ENCODE results near the gene RRAGD. TPM values are rescaled to one million over a fixed set of nuclear protein-coding genes. Genes with fewer than 3 reads are reported as not detected.

Gene RRAGD
- total and polyA plus RNA-seq, 2 experiments from 2014 or later = not detected

DNA sequence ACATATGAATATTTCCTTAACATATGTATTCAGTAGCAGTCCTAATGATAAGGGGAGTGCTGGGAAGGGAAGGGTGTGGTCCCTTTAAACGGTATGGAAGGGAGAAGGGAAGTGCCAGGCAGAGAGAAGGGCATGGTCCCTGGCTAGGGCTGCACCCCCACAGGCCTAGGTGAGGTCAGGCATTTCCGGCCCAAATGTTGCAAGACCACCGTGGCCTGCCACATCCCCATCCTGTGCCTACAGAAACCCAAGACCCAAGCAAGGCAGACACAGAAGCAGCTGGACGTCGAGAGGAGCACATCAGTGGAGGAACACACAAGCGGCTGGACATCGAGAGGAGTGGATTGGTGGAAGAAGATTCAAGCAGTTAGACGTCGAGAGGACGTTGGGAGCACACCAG lies 5.9 kb downstream of the RRAGD start:
- no peak overlapping the region for H3K9ac ChIP-seq
- no peak overlapping the region for H3K27ac ChIP-seq
- no peaks in the 10 kb centered on the region for H3K36me3 ChIP-seq (ENCODE audit: low read depth)
- H3K9me2 ChIP-seq (ENCODE audit: insufficient read depth) = no peaks in the 10 kb centered on the region
- no peak overlapping the region for H2AFZ ChIP-seq
- H3K4me3 ChIP-seq = no peak overlapping the region
- in situ Hi-C loops (cut with MboI) = no loop called here
- WGBS, 2 experiments (ENCODE audit: low coverage in 1 of 2, low lambda C conversion rate in 2 of 2, missing lambda C conversion rate in 2 of 2) = 60% methylated on average over 10 of the region's 10 CpGs
- no peak for DNase-seq
- peaks cover 40% of the 10 kb centered on the region for H3K27me3 ChIP-seq (replicated peaks; ENCODE audit: insufficient read depth)
- no peaks in the 10 kb centered on the region for H4K20me1 ChIP-seq (ENCODE audit: insufficient read depth)
- H3F3A ChIP-seq (ENCODE audit: insufficient read depth) = no peaks in the 10 kb centered on the region
- no peak overlapping the region for H3K4me2 ChIP-seq (ENCODE audit: unreplicated experiment)
- no peaks in the 10 kb centered on the region for H3K79me2 ChIP-seq (ENCODE audit: insufficient read depth)
- TF ChIP-seq EZH2phosphoT487 (IDR thresholded peaks at IDR 0.05; ENCODE audit: insufficient read depth, low read depth) (no peak), EZH2 (IDR thresholded peaks at IDR 0.05; ENCODE audit: insufficient read depth, poor library complexity, severe bottlenecking) (no peak)
- H3K4me1 ChIP-seq (ENCODE audit: insufficient read depth) = no peaks in the 10 kb centered on the region
- no peaks in the 10 kb centered on the region for H3K9me3 ChIP-seq (ENCODE audit: low read depth)

DNA sequence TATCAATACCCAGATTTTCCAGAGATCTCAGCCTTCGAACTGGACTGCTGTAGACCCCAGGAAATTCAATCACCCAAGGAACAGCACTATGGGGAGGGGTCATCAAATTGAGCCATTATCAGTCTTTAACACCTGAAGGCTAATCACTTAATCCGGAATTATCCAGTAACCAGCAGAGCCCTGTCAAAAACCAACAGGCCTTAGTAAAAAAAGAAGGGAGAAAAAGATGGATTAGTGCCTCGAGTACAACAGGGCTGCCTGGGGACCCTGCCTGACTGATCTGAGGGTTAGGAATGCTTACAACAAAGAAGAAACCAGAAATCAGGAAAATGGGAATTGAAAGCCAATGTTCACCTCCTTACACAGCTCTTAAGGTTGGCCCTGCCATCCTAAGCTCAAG lies 7.6 kb downstream of the RRAGD start:
- Histone ChIP-seq H2AFZ (no peak overlapping the region), H3K9me2 (ENCODE audit: insufficient read depth) (no peaks in the 10 kb centered on the region), H4K20me1 (ENCODE audit: insufficient read depth) (no peaks in the 10 kb centered on the region), H3F3A (ENCODE audit: insufficient read depth) (no peaks in the 10 kb centered on the region), H3K36me3 (ENCODE audit: low read depth) (no peaks in the 10 kb centered on the region), H3K9me3 (ENCODE audit: low read depth) (no peaks in the 10 kb centered on the region), H3K27me3 (replicated peaks; ENCODE audit: insufficient read depth) (peaks cover 24% of the 10 kb centered on the region), H3K4me3 (no peak overlapping the region), H3K4me2 (ENCODE audit: unreplicated experiment) (no peak overlapping the region), H3K4me1 (ENCODE audit: insufficient read depth) (no peaks in the 10 kb centered on the region), H3K27ac (no peak overlapping the region), H3K79me2 (ENCODE audit: insufficient read depth) (no peaks in the 10 kb centered on the region), H3K9ac (no peak overlapping the region)
- in situ Hi-C loops (cut with MboI) = no loop called here
- WGBS, 2 experiments (ENCODE audit: low coverage in 1 of 2, low lambda C conversion rate in 2 of 2, missing lambda C conversion rate in 2 of 2) = 28 to 40% methylated on average over 3 of the region's 3 CpGs
- TF ChIP-seq EZH2 (IDR thresholded peaks at IDR 0.05; ENCODE audit: insufficient read depth, poor library complexity, severe bottlenecking) = no peak
- TF ChIP-seq EZH2phosphoT487 (IDR thresholded peaks at IDR 0.05; ENCODE audit: insufficient read depth, low read depth) = no peak
- DNase-seq = no peak

DNA sequence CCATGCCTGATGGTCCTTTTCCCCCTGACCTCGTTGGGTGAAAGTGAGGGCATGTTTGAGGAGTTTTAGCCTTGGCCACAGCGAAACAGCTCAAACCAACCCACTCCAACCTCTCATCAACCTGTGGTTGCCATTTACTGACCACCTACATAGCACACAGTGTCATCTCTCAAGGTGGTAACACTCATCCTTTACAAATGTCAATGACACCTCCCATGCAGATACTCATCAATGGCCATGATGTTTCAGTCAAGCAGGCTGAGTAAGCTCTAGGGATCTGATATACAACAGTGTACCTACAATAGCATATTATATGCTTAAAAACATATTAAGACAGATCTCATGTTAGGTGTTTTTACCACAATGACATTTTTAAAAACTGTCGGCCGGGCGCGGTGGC lies 9.3 kb downstream of the RRAGD start:
- no peak overlapping the region for H3K4me3 ChIP-seq
- 83 to 84% methylated on average over 6 of the region's 6 CpGs for WGBS, 2 experiments (ENCODE audit: low coverage in 1 of 2, low lambda C conversion rate in 2 of 2, missing lambda C conversion rate in 2 of 2)
- no peaks in the 10 kb centered on the region for H4K20me1 ChIP-seq (ENCODE audit: insufficient read depth)
- no peaks in the 10 kb centered on the region for H3K79me2 ChIP-seq (ENCODE audit: insufficient read depth)
- in situ Hi-C loops (cut with MboI) = no loop called here
- no peak overlapping the region for H3K4me2 ChIP-seq (ENCODE audit: unreplicated experiment)
- peaks cover 7% of the 10 kb centered on the region for H3K27me3 ChIP-seq (replicated peaks; ENCODE audit: insufficient read depth)
- H3K9me3 ChIP-seq (ENCODE audit: low read depth) = no peaks in the 10 kb centered on the region
- no peak for DNase-seq
- H3K36me3 ChIP-seq (ENCODE audit: low read depth) = no peaks in the 10 kb centered on the region
- no peaks in the 10 kb centered on the region for H3K9me2 ChIP-seq (ENCODE audit: insufficient read depth)
- H3K4me1 ChIP-seq (ENCODE audit: insufficient read depth) = no peaks in the 10 kb centered on the region
- no peak overlapping the region for H3K9ac ChIP-seq
- no peaks in the 10 kb centered on the region for H3F3A ChIP-seq (ENCODE audit: insufficient read depth)
- no peak overlapping the region for H2AFZ ChIP-seq
- TF ChIP-seq EZH2phosphoT487 (IDR thresholded peaks at IDR 0.05; ENCODE audit: insufficient read depth, low read depth) (no peak), EZH2 (IDR thresholded peaks at IDR 0.05; ENCODE audit: insufficient read depth, poor library complexity, severe bottlenecking) (no peak)
- no peak overlapping the region for H3K27ac ChIP-seq

DNA sequence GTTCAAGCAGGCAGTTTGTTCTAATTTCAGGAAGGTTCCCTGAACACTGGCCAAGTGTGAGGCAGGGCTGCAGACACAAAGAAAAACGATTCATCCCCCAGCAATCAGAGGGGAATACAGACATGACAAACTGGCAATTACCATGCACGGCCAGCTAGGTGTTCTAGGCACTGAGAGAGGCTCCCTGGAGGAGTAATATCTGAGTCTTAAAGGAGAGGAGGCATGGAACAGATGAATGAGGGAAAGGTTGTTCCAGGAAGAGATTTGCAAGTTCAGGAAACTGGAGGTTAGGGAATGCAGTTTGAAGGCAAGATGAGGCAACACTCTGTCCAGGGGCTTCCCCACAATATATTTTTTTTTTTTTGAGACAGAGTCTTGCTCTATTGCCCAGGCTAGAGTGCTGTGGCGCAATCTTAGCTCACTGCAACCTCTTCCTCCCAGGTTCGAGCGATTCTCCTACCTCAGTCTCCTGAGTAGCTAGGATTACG lies 11.1 kb downstream of the RRAGD start:
- no peak overlapping the region for H3K27ac ChIP-seq
- no peaks in the 10 kb centered on the region for H4K20me1 ChIP-seq (ENCODE audit: insufficient read depth)
- no peak overlapping the region for H3K9ac ChIP-seq
- no peaks in the 10 kb centered on the region for H3F3A ChIP-seq (ENCODE audit: insufficient read depth)
- H3K79me2 ChIP-seq (ENCODE audit: insufficient read depth) = no peaks in the 10 kb centered on the region
- H3K27me3 ChIP-seq (replicated peaks; ENCODE audit: insufficient read depth) = no peaks in the 10 kb centered on the region
- H3K4me3 ChIP-seq = no peak overlapping the region
- TF ChIP-seq EZH2 (IDR thresholded peaks at IDR 0.05; ENCODE audit: insufficient read depth, poor library complexity, severe bottlenecking) (no peak), EZH2phosphoT487 (IDR thresholded peaks at IDR 0.05; ENCODE audit: insufficient read depth, low read depth) (no peak)
- H3K9me2 ChIP-seq (ENCODE audit: insufficient read depth) = no peaks in the 10 kb centered on the region
- no peak overlapping the region for H3K4me2 ChIP-seq (ENCODE audit: unreplicated experiment)
- 51 to 63% methylated on average over 6 of the region's 6 CpGs for WGBS, 2 experiments (ENCODE audit: low coverage in 1 of 2, low lambda C conversion rate in 2 of 2, missing lambda C conversion rate in 2 of 2)
- in situ Hi-C loops (cut with MboI) = no loop called here
- no peaks in the 10 kb centered on the region for H3K4me1 ChIP-seq (ENCODE audit: insufficient read depth)
- no peaks in the 10 kb centered on the region for H3K9me3 ChIP-seq (ENCODE audit: low read depth)
- no peak for DNase-seq
- no peaks in the 10 kb centered on the region for H3K36me3 ChIP-seq (ENCODE audit: low read depth)
- H2AFZ ChIP-seq = no peak overlapping the region

DNA sequence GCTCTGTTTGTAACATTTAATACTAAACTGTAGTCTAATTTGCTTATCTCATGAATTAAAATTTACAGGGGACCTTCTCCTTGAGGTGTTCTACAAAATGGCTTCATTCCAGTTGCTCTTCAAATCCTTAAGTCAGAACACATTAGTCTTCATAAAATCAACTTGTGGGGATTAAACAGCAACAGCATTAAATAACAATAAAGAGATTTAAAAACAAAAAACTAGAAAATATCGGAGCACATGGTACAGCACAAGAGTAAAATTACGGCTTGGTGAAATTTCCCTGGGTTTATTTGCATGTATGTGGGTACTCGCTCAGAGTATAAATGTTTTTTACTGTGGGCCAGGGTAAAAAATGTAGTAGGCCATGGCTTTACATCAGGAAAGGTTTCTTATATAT lies 12.0 kb downstream of the RRAGD start:
- Histone ChIP-seq H3K79me2 (ENCODE audit: insufficient read depth) (no peaks in the 10 kb centered on the region), H3K9ac (no peak overlapping the region), H3F3A (ENCODE audit: insufficient read depth) (no peaks in the 10 kb centered on the region), H3K27ac (no peak overlapping the region), H3K4me1 (ENCODE audit: insufficient read depth) (no peaks in the 10 kb centered on the region), H3K9me2 (ENCODE audit: insufficient read depth) (no peaks in the 10 kb centered on the region), H3K4me2 (ENCODE audit: unreplicated experiment) (no peak overlapping the region), H3K27me3 (replicated peaks; ENCODE audit: insufficient read depth) (no peaks in the 10 kb centered on the region), H3K9me3 (ENCODE audit: low read depth) (no peaks in the 10 kb centered on the region), H3K4me3 (no peak overlapping the region), H4K20me1 (ENCODE audit: insufficient read depth) (no peaks in the 10 kb centered on the region), H3K36me3 (ENCODE audit: low read depth) (no peaks in the 10 kb centered on the region), H2AFZ (no peak overlapping the region)
- TF ChIP-seq EZH2 (IDR thresholded peaks at IDR 0.05; ENCODE audit: insufficient read depth, poor library complexity, severe bottlenecking) (no peak), EZH2phosphoT487 (IDR thresholded peaks at IDR 0.05; ENCODE audit: insufficient read depth, low read depth) (no peak)
- 73 to 75% methylated on average over 3 of the region's 3 CpGs for WGBS, 2 experiments (ENCODE audit: low coverage in 1 of 2, low lambda C conversion rate in 2 of 2, missing lambda C conversion rate in 2 of 2)
- DNase-seq = no peak
- in situ Hi-C loops (cut with MboI) = no loop called here

Measured in GM23248 (cell line).